GM19193 (cell line): ENCODE results near the gene CFAP20DC.

Experiments used
- POLR2A ChIP-seq: IDR thresholded peaks from 4 replicates; pipeline ENCODE4 v1.6.1; 2011; ENCODE audit not compliant: insufficient read depth, insufficient read length; ENCODE audit errors: extremely low read depth

Gene CFAP20DC

DNA sequence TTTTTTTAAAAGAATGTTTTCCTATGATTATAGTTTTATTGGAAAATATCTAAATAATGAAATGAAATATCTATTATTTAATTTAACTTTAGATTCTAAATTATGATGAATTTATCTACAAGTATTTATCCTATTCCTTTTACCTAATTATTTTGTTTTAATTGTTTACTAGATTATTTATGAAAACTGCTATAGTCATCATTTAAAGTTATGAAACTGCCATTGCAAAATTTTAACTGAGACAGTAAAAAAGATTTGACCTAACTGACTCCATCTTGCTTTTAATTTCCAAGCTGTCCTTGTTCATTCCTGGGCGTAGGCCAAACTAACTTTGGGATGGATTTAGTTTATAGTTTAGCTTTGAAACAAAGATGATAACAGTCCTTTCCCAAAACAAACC, 357.3 kb downstream of the CFAP20DC start:
- no peak for TF ChIP-seq POLR2A
